ENCODE measurements around the gene TTC1.

DNA sequence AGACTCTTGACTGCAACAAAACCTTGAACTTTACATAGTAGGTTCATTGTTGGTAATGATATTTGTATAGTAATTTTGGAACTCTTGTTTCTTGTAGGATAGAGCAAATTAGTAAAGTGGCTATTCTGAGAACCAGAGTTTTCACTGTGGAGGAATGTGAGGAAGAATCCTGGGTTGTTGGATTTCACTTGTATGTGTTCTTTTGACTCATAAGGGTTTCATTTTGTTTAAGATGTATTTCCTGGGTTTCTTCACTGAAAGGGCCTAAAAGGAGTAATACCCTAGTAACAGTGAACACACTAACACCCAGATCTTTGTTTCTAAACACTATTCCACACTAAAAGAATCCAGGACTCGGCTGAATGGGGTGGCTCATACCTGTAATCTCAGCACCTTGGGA, 20.1 kb downstream of the TTC1 start:
- TF ChIP-seq POLR2AphosphoS5 (IDR thresholded peaks at IDR 0.05) (no peak), POLR2A (IDR thresholded peaks at IDR 0.05) (no peak)
- TF ChIP-seq, protein P1, sequence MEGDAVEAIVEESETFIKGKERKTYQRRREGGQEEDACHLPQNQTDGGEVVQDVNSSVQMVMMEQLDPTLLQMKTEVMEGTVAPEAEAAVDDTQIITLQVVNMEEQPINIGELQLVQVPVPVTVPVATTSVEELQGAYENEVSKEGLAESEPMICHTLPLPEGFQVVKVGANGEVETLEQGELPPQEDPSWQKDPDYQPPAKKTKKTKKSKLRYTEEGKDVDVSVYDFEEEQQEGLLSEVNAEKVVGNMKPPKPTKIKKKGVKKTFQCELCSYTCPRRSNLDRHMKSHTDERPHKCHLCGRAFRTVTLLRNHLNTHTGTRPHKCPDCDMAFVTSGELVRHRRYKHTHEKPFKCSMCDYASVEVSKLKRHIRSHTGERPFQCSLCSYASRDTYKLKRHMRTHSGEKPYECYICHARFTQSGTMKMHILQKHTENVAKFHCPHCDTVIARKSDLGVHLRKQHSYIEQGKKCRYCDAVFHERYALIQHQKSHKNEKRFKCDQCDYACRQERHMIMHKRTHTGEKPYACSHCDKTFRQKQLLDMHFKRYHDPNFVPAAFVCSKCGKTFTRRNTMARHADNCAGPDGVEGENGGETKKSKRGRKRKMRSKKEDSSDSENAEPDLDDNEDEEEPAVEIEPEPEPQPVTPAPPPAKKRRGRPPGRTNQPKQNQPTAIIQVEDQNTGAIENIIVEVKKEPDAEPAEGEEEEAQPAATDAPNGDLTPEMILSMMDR (IDR thresholded peaks at IDR 0.05 in 8 of 11, conservative IDR thresholded peaks at IDR 0.05 in 3 of 11) = no peak
